HT-29 (cell line): ENCODE results near the gene PLCG2. TPM values are rescaled to one million over a fixed set of nuclear protein-coding genes. Genes with fewer than 3 reads are reported as not detected.

ENCODE experiments used
- DNase-seq: peaks from one replicate; pipeline ENCODE4 v3.0.0-alpha.2; 2015; ENCODE audit warnings: low spot score
- total RNA-seq: library from RNA; depleted of rRNA; stranded (reverse); fragments of >200 nt; shearing (Covaris generic); gene quantifications from 2 replicates; pipeline ENCODE4 v1.2.3, GENCODE V29; 2014

The PLCG2 gene
- total RNA-seq, 1 experiment from 2014 or later, result 3.0 TPM

GRCh38 chr16:81843683-81844082 is 64.6 kb downstream of the PLCG2 start:
- DNase-seq, result no peak

DNA sequence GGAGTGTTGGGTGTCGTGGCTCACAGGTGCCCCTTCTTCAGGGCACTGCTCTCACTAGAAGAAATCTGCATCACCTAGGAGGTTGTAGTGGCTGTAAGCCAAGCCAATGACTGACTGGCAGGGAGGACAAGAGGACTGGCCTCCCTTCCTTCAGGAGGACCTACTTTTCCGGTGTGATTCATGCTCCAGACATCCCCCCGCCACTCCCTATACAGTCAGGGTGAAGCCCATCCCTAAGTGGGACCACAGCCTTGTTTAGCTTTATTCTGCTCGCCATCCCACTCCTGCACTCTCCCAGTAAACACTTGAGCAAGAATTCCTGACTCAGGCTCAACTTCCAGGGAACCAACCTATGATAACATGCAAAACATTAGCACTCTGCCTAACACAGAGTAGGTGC is 67.0 kb downstream of the PLCG2 start:
- DNase-seq, result no peak

- no peak for DNase-seq
Observed at GRCh38 chr16:81848306-81848853, 69.3 kb downstream of the PLCG2 start.

DNA sequence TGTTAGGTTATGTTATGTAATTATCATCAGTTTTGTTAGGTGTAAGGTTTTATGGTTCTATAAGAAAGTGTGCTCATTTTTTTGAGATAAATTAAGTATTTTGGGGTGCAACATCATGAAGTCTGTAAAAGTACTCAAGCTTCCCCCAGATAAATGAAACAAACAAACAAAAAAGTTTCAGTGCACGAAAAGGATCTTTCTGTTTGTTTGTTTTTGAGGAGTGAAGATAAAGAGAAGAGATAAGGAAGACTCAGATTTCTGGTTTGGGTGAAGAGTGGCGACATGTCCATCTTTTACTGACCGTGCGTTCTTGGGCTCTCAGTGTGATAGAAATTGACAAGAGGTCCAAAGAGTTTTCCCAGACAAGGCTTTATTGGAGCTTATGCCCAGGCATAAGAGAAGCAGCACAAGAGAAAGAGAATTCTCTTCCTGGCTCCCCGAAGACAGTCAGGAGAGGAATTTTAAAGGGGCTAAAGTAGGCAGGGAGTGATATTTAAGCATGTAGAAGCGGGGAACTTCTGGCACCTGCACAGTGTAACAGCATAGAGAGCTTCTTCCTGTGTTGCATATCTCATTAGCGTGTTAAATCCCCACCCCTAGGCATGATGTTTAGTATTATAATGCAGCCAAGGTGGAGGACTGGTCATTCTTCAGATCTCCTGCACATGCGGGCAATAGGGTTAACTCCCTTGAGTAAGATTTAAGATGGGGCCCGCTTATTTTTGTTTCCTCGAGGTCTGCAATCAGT is 71.3 kb downstream of the PLCG2 start:
- DNase-seq, result no peak

- DNase-seq, result peak; percentile 47
Observed at GRCh38 chr16:81852347-81852746, 73.3 kb downstream of the PLCG2 start.

GRCh38 chr16:81855552-81856153 is 76.6 kb downstream of the PLCG2 start:
- no peak for DNase-seq

- DNase-seq, result peak; percentile 28
Observed at GRCh38 chr16:81860287-81861266, 81.5 kb downstream of the PLCG2 start.

DNA sequence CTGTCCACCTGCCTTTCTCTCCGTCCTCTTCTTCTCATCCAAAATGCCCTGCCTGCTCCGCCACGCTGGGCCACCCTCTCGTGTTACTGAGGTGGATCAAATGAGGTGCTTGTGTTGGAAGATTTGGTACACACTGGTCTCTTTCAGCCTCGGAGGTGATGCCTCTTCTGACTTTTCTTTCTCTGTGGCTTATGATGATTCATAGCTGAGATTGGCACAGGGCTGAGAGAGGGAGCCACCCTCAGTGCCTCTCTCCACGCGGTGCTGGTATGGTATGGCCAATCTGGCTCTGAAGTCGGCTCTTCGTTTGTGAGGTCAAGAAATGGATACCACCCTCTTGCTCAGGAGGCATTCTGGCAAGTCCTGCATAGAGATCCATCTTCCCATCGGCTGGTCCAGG is 82.4 kb downstream of the PLCG2 start:
- peak; percentile 55 for DNase-seq

GRCh38 chr16:81861915-81862314 is 82.8 kb downstream of the PLCG2 start:
- peak; percentile 38 for DNase-seq

DNA sequence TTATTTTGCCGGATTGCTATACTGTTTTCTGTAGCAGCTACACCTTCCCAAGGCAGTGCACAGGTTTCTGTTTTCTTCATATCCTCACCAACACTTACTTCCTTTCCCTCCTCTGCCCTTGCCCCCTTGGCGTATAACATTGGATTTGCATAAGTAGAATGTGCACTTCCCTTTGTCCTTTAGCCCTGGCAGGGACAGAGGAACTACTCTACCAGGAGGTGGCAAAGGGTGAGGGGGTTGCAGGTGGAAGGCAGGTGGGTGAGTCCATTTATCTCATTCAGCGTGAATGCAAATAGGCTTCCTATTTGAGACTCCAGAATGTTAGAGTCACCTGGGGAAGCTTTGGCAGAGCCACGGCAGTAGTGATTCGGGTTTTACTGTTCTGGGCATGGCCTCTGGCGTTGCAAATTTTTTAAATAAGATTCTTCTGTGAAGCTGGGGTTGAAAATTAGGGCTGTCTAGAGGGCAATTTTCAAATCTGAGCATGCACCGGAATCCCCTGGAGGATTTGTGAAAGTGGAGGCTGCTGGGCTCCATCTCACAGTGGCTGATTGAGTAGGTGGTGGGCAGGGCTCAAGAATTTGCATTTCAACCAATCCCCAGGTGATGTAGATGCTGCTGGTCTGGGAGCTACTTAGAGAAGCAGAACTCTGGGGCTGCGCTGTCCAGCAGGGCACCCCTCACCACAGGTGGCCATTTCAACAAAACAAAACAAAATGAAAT is 84.7 kb downstream of the PLCG2 start:
- DNase-seq, result no peak

DNA sequence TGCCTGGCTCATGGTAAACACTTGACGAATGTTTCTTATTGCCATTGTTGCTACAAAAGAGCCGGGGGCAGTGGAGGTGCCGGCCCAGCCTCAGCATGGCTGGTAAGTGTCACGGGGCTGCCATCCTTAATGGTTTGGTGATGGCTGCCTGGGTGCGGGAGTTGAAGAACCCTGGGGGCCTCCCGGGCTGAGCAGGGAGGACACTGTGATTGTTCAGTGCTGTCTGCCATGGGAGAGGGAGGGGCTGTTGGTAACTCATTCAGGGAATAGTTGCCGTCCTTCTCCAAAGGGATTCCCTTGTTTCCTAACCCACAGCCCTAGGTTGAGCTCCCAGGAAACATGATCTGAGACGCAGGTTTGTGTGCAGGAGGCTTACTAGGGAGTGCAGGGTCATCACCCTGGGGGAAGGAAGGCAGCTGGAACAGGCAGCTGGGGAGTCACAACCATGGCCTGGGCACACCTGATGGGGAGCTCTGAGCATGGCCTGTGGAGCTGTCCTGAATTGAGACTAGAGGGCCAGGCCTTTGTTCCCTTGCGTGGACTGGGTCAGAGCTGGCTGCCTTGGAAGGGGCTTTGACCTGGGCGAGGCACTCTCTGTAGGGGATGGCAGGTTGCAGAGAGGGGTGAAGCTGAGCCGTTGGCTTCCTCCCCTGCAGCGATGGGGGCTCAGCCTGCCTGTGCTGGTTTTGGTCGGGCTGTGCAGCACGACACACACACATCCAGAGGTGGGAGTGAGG is 85.7 kb downstream of the PLCG2 start:
- DNase-seq, result no peak

DNA sequence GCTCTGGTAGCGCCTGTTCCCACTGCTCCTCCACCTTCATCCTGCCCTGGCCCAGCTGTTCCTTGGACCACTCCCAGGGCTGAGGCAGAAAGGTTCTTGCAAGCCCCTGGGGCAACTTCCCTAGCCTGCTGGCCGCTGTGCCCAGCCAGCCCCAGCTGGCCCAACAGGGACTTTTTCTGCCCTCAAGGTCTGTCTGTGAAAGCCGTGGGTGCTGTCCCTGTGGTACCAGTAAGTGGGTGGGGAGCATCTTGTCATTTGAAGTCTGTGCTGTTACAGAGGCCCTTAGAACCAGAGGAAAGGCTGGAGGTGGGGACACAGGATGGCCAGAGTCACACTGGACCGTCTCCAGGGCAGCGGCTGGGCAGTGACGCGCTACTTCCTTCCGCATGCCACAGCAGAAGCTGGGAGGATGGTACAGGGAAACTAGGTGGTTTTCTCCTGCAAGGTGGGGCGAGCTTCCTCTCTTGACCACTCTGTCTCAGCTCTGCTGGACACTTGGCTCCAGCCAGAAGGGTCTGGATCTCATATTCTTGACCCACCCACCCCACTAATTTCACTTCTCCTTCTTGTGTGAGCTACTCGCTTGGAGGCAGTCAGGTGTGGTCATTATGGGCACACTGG is 87.8 kb downstream of the PLCG2 start:
- DNase-seq, result peak; percentile 77

- no peak for DNase-seq
Observed at GRCh38 chr16:81868057-81868748, 89.1 kb downstream of the PLCG2 start.

DNA sequence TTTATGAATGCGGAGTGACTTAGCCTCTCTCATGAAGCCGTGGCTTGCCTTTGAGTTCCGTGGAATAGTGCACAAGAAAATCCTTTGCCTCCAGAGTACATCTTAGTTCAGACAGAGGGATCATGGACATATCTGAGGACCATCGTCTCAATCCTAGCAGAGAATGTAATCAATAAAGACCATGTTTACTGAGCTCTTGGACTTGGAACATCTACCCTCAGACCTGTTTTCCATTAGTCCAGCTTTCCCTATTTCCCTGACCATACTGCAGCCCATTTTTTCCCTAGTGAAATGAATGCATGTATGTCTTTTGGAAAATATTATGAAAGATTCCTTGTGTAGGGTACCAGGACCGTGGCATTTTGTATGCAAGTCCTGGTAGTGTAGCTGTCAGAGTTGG is 90.2 kb downstream of the PLCG2 start:
- DNase-seq, result no peak

DNA sequence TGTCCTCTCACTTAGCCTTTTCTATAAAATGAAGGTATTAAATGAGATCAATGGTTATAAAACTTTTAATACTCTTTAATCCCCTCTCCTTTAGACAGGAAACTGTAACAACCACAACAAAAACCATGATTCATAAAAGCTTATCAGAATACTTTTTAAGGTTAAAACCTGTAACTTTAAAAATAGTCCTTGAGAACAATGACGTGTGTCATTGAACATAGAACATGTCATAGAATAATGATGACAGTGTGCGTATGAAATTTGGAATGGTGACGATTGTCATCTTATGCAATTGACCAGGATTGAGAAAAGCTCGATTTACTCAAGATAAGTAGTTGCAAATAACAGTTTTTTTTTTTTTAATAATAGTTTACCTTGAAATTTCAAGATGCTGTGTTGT is 94.1 kb downstream of the PLCG2 start:
- no peak for DNase-seq

GRCh38 chr16:81873843-81874752 is 95.0 kb downstream of the PLCG2 start:
- DNase-seq, result peak; percentile 85

DNA sequence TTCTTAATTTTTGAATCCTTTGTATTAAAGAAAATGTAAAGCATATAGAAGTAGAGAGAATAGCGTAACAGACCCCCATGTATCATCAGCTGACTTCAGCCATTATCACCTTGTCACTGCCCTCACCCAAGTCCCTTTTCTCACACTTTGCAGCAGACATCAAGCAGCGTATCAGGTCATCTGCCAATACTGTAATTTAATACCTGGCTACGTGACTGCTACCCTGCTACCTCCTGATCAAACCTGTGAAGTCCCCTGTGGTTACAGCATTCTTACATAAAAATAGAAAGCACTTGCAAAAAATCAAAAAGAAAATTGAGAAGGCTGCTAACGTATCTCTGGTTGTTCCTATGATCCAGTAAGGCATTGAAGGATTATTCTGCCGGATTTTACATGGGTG is 96.4 kb downstream of the PLCG2 start:
- no peak for DNase-seq

GRCh38 chr16:81876273-81876900 is 97.3 kb downstream of the PLCG2 start:
- no peak for DNase-seq
